Neuronal stem cell (in vitro differentiated cells): ENCODE data around the gene INHBB.

Experiments
- DNase-seq: peaks from one replicate; pipeline ENCODE4 v3.0.0-alpha.2; 2013; ENCODE audit warnings: low spot score
- H2AFZ ChIP-seq: one replicate; pipeline ENCODE4 v1.6.1; 2013; ENCODE audit warnings: mild to moderate bottlenecking, low read length, inconsistent platforms
- H2AK5ac ChIP-seq: 2 replicates; pipeline ENCODE4 v1.6.1; 2013; ENCODE audit warnings: low read depth, mild to moderate bottlenecking, inconsistent platforms, low read length, moderate library complexity, mixed read lengths
- H2BK120ac ChIP-seq: 2 replicates; pipeline ENCODE4 v1.6.1; 2013; ENCODE audit warnings: low read depth, mild to moderate bottlenecking, inconsistent platforms, low read length, moderate library complexity, mixed read lengths
- H2BK12ac ChIP-seq: one replicate; pipeline ENCODE4 v1.6.1; 2013; ENCODE audit warnings: low read length, inconsistent platforms
- H2BK15ac ChIP-seq: 2 replicates; pipeline ENCODE4 v1.6.1; 2013; ENCODE audit warnings: mild to moderate bottlenecking, low read length, inconsistent platforms, mixed read lengths
- H2BK5ac ChIP-seq: one replicate; pipeline ENCODE4 v1.6.1; 2013; ENCODE audit warnings: inconsistent platforms, mild to moderate bottlenecking, low read length, moderate library complexity
- H3K14ac ChIP-seq: one replicate; pipeline ENCODE4 v1.6.1; 2013; ENCODE audit warnings: low read length, inconsistent platforms
- H3K18ac ChIP-seq: 2 replicates; pipeline ENCODE4 v1.6.1; 2013; ENCODE audit warnings: low read length, inconsistent platforms
- H3K23ac ChIP-seq: 2 replicates; pipeline ENCODE4 v1.6.1; 2013; ENCODE audit warnings: low read depth, mild to moderate bottlenecking, mixed read lengths, low read length, inconsistent platforms; ENCODE audit not compliant: poor library complexity
- H3K27ac ChIP-seq: replicated peaks from 3 replicates; pipeline ENCODE4 v1.5.1; 2013; ENCODE audit warnings: low read length, inconsistent platforms
- H3K27me3 ChIP-seq, 3 experiments: 2 replicates each; pipeline ENCODE4 v1.6.1; 2013; ENCODE audit warnings: low read length in 3 of 3, mild to moderate bottlenecking in 2 of 3, inconsistent platforms in 1 of 3, low read depth in 1 of 3, mixed read lengths in 1 of 3, moderate library complexity in 1 of 3; ENCODE audit not compliant: control insufficient read depth in 3 of 3, insufficient read depth in 3 of 3
- H3K36me3 ChIP-seq, 2 donors: replicated peaks in 1 of 2; 2 replicates each; pipeline ENCODE4 v1.6.1; 2013; ENCODE audit warnings: low read length in 2 of 2; ENCODE audit not compliant: control insufficient read depth in 2 of 2, insufficient read depth in 2 of 2
- H3K4ac ChIP-seq: 2 replicates; pipeline ENCODE4 v1.6.1; 2013; ENCODE audit warnings: inconsistent platforms, mild to moderate bottlenecking, low read length, moderate library complexity
- H3K4me1 ChIP-seq, 2 donors: 1 replicate in 1 of 2; 2 replicates in 1 of 2; pipeline ENCODE4 v1.6.1; 2013; ENCODE audit warnings: low read length in 2 of 2, low read depth in 1 of 2; ENCODE audit not compliant: control insufficient read depth in 2 of 2, insufficient read depth in 1 of 2
- H3K4me2 ChIP-seq: one replicate; pipeline ENCODE4 v1.6.1; 2013; ENCODE audit warnings: mild to moderate bottlenecking, low read length, inconsistent platforms; ENCODE audit not compliant: insufficient read depth, poor library complexity, severe bottlenecking
- H3K4me3 ChIP-seq, 2 donors: 2 replicates each; pipeline ENCODE4 v1.5.1; 2013; ENCODE audit warnings: low read length in 2 of 2, mild to moderate bottlenecking in 2 of 2, inconsistent platforms in 1 of 2, moderate library complexity in 1 of 2
- H3K79me1 ChIP-seq: one replicate; pipeline ENCODE4 v1.6.1; 2013; ENCODE audit warnings: low read depth, mild to moderate bottlenecking, inconsistent platforms, low read length, moderate library complexity
- H3K9ac ChIP-seq: one replicate; pipeline ENCODE4 v1.6.1; 2013; ENCODE audit warnings: mild to moderate bottlenecking, low read depth, low read length, inconsistent platforms; ENCODE audit not compliant: poor library complexity
- H3K9me3 ChIP-seq, 2 donors: replicated peaks in 1 of 2; 2 replicates each; pipeline versions ENCODE3 to v1.6.1; 2013; ENCODE audit warnings: low read length in 2 of 2, mild to moderate bottlenecking in 2 of 2, inconsistent platforms in 1 of 2, low read depth in 1 of 2, mixed read lengths in 1 of 2, moderate library complexity in 1 of 2; ENCODE audit not compliant: control insufficient read depth in 2 of 2, insufficient read depth in 1 of 2
- H4K8ac ChIP-seq: one replicate; pipeline ENCODE4 v1.6.1; 2013; ENCODE audit warnings: low read depth, mild to moderate bottlenecking, inconsistent platforms, low read length, moderate library complexity
- H4K91ac ChIP-seq: one replicate; pipeline ENCODE4 v1.6.1; 2013; ENCODE audit warnings: low read length, low read depth, mild to moderate bottlenecking, inconsistent platforms; ENCODE audit not compliant: poor library complexity
- WGBS, 2 donors: extraction: QIAGEN DNeasy Blood & Tissue Kit; methylation state at CpG; one replicate each; pipeline ENCODE4 v1.1.7; 2013; ENCODE audit warnings: missing lambda C conversion rate in 2 of 2, mixed read lengths in 1 of 2; ENCODE audit not compliant: insufficient read length in 2 of 2, insufficient replicate concordance in 1 of 2; ENCODE audit errors: extremely low coverage in 2 of 2; 5-methylcytosine and 5-hydroxymethylcytosine counted together

Gene INHBB

DNA sequence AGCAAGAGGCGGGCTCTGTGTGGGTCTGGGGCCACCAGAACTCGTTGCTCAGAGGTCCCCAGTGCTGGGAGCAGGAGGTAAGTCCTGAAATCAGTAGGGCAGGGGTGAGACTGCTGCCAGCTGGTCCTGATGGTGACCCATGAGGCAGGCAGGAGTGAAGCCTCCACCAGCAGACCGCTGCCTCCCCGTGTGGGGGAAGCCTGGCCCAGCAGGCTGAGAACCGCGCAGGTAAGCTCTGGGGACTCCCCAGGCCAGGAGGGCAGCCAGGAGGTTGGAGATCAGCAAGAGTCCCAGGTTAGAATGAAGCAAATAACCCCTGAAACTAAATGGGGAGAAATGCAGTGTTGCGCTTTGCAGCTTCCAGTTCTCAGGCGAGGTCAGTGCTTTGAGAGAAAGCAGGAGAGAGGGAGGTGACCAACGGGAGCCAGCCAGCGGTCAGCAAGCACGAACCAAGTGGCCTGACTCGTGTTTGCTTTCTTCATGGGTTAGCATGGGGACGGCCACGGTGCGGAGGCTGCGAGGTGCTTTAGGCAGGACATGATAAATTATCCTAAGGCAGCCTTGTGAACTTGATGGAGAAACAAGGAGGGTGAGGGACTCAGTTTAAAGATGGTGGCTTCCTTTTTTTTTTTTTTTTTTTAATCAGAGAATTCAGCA, 26.2 kb downstream of the INHBB start:
- Histone ChIP-seq H3K4me3 (no peak overlapping the region), H3K23ac (no peak overlapping the region)

DNA sequence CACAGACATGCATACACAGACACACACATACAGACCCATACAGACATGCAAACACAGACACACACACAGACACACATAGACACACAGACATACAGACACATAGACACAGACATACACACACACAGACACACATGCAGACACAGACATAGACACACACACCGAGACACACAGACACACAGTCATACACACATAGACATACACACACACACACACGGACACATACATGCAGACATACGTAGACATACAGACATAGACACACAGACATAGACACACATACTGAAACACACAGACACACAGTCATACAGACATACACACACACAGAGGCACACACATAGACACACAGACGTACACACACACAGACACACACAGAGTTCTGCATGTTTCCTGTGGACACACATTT, 26.9 kb downstream of the INHBB start:
- H3K4me3 ChIP-seq = peak overlapping the region in 1 of 2 donors; percentile 53

More for the DNA sequence above, 26.2 kb downstream of the INHBB start:
- no peak overlapping the region for H4K91ac ChIP-seq
- no peak overlapping the region for H3K4ac ChIP-seq
- no peak for DNase-seq
- H2BK120ac ChIP-seq = no peak overlapping the region
- no peak overlapping the region for H2AK5ac ChIP-seq
- peak overlapping the region; percentile 89 for H2BK15ac ChIP-seq
- no peak overlapping the region for H3K18ac ChIP-seq
- H3K9me3 ChIP-seq = peaks cover 0 to 6% of the 10 kb centered on the region in 2 donors
- H2AFZ ChIP-seq = no peak overlapping the region
- peaks cover 0 to 38% (median 7%) of the 10 kb centered on the region in 3 experiments for H3K27me3 ChIP-seq
- no peak overlapping the region for H2BK12ac ChIP-seq
- no peaks in the 10 kb centered on the region for H3K79me1 ChIP-seq
- peaks cover 0 to 4% of the 10 kb centered on the region in 2 donors for H3K4me1 ChIP-seq
- H3K27ac ChIP-seq = no peak overlapping the region
- no peak overlapping the region for H4K8ac ChIP-seq
- no peak overlapping the region for H2BK5ac ChIP-seq
- no CpG with 5 or more reads among the region's 16 CpGs for WGBS, 2 donors
- no peaks in the 10 kb centered on the region for H3K36me3 ChIP-seq
- H3K14ac ChIP-seq = peak overlapping the region; percentile 44
- no peak overlapping the region for H3K4me2 ChIP-seq
- H3K9ac ChIP-seq = no peak overlapping the region

DNA sequence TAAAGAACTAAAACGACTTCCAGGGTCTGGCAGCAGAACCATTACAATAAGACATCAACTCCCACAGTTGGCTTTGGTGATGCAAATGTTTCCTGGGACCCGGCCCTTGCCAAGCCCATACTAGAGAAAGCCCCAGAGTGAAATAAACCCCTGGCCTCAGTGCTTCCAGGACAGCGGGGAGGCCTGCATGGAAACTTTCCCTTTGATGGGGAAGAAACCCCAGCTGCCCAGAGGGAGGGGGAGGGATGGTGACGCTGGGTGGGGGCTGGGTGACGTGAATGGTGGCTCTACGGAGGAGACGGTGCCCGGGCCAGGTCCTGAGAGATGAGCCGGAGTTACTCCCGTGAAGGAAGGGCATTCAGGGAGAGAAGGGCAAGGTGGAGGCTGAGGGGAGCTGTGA, 27.5 kb downstream of the INHBB start:
- no peak overlapping the region for H2AFZ ChIP-seq
- H3K4me1 ChIP-seq = peaks cover 0 to 4% of the 10 kb centered on the region in 2 donors
- no peak overlapping the region for H3K4me3 ChIP-seq
- H3K27me3 ChIP-seq = peaks cover 0 to 38% (median 7%) of the 10 kb centered on the region in 3 experiments
- H3K23ac ChIP-seq = no peak overlapping the region
- no peak overlapping the region for H3K14ac ChIP-seq
- no peak overlapping the region for H3K4me2 ChIP-seq
- H3K4ac ChIP-seq = no peak overlapping the region
- H2BK15ac ChIP-seq = no peak overlapping the region
- H4K91ac ChIP-seq = no peak overlapping the region
- no peak overlapping the region for H3K27ac ChIP-seq
- H3K18ac ChIP-seq = no peak overlapping the region
- no peak overlapping the region for H4K8ac ChIP-seq
- H2AK5ac ChIP-seq = no peak overlapping the region
- H3K79me1 ChIP-seq = no peaks in the 10 kb centered on the region
- H3K36me3 ChIP-seq = no peaks in the 10 kb centered on the region
- no CpG with 5 or more reads among the region's 10 CpGs for WGBS, 2 donors
- no peak overlapping the region for H2BK5ac ChIP-seq
- H2BK12ac ChIP-seq = no peak overlapping the region
- H3K9me3 ChIP-seq = peaks cover 0 to 6% of the 10 kb centered on the region in 2 donors
- no peak for DNase-seq
- H3K9ac ChIP-seq = no peak overlapping the region
- H2BK120ac ChIP-seq = no peak overlapping the region

More for the DNA sequence above, 26.9 kb downstream of the INHBB start:
- no peak overlapping the region for H3K23ac ChIP-seq
- no peak overlapping the region for H4K8ac ChIP-seq
- H2AFZ ChIP-seq = no peak overlapping the region
- H3K36me3 ChIP-seq = no peaks in the 10 kb centered on the region
- H3K9ac ChIP-seq = peak overlapping the region; percentile 63
- peaks cover 0 to 4% of the 10 kb centered on the region in 2 donors for H3K4me1 ChIP-seq
- no peaks in the 10 kb centered on the region for H3K79me1 ChIP-seq
- no peak overlapping the region for H4K91ac ChIP-seq
- H3K18ac ChIP-seq = no peak overlapping the region
- WGBS, 2 donors = no CpG with 5 or more reads among the region's 4 CpGs
- no peak overlapping the region for H2BK120ac ChIP-seq
- no peak overlapping the region for H2BK15ac ChIP-seq
- no peak overlapping the region for H3K27ac ChIP-seq
- no peak overlapping the region for H3K14ac ChIP-seq
- H2BK12ac ChIP-seq = no peak overlapping the region
- no peak overlapping the region for H2AK5ac ChIP-seq
- DNase-seq = no peak
- H2BK5ac ChIP-seq = no peak overlapping the region
- peaks cover 0 to 6% of the 10 kb centered on the region in 2 donors for H3K9me3 ChIP-seq
- no peak overlapping the region for H3K4ac ChIP-seq
- no peak overlapping the region for H3K4me2 ChIP-seq
- H3K27me3 ChIP-seq = peaks cover 0 to 38% (median 7%) of the 10 kb centered on the region in 3 experiments

DNA sequence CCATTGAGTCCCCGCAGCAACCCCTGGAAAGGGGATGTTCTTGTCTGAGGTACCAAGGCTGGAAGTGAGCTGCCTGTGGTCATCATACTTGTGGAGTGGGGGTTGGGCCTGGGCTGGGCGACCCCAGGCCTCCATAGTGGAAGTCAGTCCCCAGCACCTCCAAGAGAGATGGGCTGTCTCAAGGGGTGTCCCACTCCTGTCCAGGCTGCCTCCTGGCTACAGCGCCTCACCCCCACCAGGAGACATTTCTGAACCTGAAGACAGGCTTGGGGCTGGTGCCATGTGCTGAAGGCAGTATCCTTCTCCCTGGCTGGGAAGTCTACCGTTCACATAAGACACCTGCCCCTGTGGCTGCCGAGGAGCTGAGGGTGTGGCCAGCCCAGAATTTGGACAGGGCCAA, 28.9 kb downstream of the INHBB start:
- no peak overlapping the region for H2AFZ ChIP-seq
- H3K14ac ChIP-seq = no peak overlapping the region
- no peak overlapping the region for H3K9ac ChIP-seq
- peak overlapping the region; percentile 58 for H3K18ac ChIP-seq
- DNase-seq = no peak
- H3K36me3 ChIP-seq = no peaks in the 10 kb centered on the region
- H2BK5ac ChIP-seq = no peak overlapping the region
- WGBS, 2 donors = no CpG with 5 or more reads among the region's 5 CpGs
- H3K4me2 ChIP-seq = no peak overlapping the region
- H4K91ac ChIP-seq = no peak overlapping the region
- no peak overlapping the region for H2BK12ac ChIP-seq
- no peak overlapping the region for H2AK5ac ChIP-seq
- H2BK15ac ChIP-seq = peak overlapping the region; percentile 38
- peaks cover 0 to 4% of the 10 kb centered on the region in 2 donors for H3K4me1 ChIP-seq
- H3K9me3 ChIP-seq = peaks cover 0 to 6% of the 10 kb centered on the region in 2 donors
- no peak overlapping the region for H3K23ac ChIP-seq
- H2BK120ac ChIP-seq = no peak overlapping the region
- no peaks in the 10 kb centered on the region for H3K79me1 ChIP-seq
- no peak overlapping the region for H3K27ac ChIP-seq
- H3K27me3 ChIP-seq = peaks cover 0 to 42% (median 7%) of the 10 kb centered on the region in 3 experiments
- H3K4me3 ChIP-seq = no peak overlapping the region
- H4K8ac ChIP-seq = no peak overlapping the region
- H3K4ac ChIP-seq = no peak overlapping the region
